Measurements from ENCODE around the gene KCNT2. TPM values are rescaled to one million over a fixed set of nuclear protein-coding genes. Genes with fewer than 3 reads are reported as not detected.
A peak's percentile ranks its signal among the peaks of the same experiment; 100 is the strongest.

KCNT2 gene
- total RNA-seq, 6 experiments from 2014 or later, result 0.23 to 1.4 (median 0.32) TPM

DNA sequence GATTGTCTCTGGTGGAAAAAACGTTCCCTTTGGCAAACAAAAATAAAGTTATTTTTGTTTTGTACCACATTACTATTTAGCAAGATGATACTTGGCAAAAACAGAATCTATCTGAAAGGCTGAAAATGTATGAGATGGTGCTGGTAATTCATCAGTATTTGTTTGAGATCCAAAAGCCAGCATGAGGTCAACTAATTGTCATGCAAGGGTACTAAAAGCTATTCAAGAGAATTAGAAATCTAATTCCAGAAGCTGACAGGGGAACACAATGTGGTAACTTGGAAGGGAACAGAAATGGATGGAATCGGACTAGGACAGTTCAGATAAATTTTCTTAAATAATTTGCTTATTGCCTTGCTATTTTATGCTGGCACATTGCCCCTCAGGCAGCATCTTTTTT is 263.8 kb downstream of the KCNT2 start:
- H3K27ac Mint-ChIP-seq, result no peak overlapping the region
- TF ChIP-seq, protein P1, sequence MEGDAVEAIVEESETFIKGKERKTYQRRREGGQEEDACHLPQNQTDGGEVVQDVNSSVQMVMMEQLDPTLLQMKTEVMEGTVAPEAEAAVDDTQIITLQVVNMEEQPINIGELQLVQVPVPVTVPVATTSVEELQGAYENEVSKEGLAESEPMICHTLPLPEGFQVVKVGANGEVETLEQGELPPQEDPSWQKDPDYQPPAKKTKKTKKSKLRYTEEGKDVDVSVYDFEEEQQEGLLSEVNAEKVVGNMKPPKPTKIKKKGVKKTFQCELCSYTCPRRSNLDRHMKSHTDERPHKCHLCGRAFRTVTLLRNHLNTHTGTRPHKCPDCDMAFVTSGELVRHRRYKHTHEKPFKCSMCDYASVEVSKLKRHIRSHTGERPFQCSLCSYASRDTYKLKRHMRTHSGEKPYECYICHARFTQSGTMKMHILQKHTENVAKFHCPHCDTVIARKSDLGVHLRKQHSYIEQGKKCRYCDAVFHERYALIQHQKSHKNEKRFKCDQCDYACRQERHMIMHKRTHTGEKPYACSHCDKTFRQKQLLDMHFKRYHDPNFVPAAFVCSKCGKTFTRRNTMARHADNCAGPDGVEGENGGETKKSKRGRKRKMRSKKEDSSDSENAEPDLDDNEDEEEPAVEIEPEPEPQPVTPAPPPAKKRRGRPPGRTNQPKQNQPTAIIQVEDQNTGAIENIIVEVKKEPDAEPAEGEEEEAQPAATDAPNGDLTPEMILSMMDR (IDR thresholded peaks at IDR 0.05), result no peak
- no peak for DNase-seq
- no peaks in the 10 kb centered on the region for H3K27me3 Mint-ChIP-seq (ENCODE audit: insufficient read depth)
- H3K4me3 Mint-ChIP-seq, result no peak overlapping the region
- H3K36me3 Mint-ChIP-seq (ENCODE audit: low read depth), result no peaks in the 10 kb centered on the region
- no peaks in the 10 kb centered on the region for H3K9me3 Mint-ChIP-seq
- no peaks in the 10 kb centered on the region for H3K4me1 Mint-ChIP-seq (ENCODE audit: low read depth)

GRCh38 chr1:196324345-196324744 is 283.9 kb downstream of the KCNT2 start:
- H3K27ac Mint-ChIP-seq, result no peak overlapping the region
- no peak for DNase-seq
- no peaks in the 10 kb centered on the region for H3K27me3 Mint-ChIP-seq (ENCODE audit: insufficient read depth)
- no peaks in the 10 kb centered on the region for H3K36me3 Mint-ChIP-seq (ENCODE audit: low read depth)
- no peaks in the 10 kb centered on the region for H3K9me3 Mint-ChIP-seq
- H3K4me3 Mint-ChIP-seq, result no peak overlapping the region
- TF ChIP-seq, protein P1 (IDR thresholded peaks at IDR 0.05), result no peak
- peaks cover 5% of the 10 kb centered on the region; the same call in 1 of the 2 replicates for H3K4me1 Mint-ChIP-seq (ENCODE audit: low read depth)

DNA sequence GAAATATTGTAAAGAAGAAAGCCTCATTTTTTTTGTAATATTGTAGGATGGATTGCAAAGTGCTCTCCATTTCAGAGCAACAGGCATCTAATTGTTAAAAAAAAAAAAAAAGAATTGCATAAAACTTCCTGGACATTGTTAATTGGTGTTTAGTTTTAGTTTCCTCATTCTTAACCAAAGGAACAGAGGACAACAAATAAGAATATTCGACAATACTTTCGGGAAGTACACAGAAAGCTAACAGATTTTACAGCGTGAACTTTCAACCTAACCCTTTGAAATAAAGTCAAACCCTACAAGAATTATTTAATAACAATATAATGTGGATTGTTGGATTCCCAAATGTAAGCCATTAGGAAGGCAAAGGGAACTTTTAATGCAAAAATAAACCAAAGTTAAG is 284.4 kb downstream of the KCNT2 start:
- peaks cover 5% of the 10 kb centered on the region; the same call in 1 of the 2 replicates for H3K4me1 Mint-ChIP-seq (ENCODE audit: low read depth)
- no peaks in the 10 kb centered on the region for H3K36me3 Mint-ChIP-seq (ENCODE audit: low read depth)
- H3K27ac Mint-ChIP-seq, result no peak overlapping the region
- no peak overlapping the region for H3K4me3 Mint-ChIP-seq
- no peak for DNase-seq
- H3K27me3 Mint-ChIP-seq (ENCODE audit: insufficient read depth), result no peaks in the 10 kb centered on the region
- TF ChIP-seq, protein P1 (IDR thresholded peaks at IDR 0.05), result no peak
- no peaks in the 10 kb centered on the region for H3K9me3 Mint-ChIP-seq

DNA sequence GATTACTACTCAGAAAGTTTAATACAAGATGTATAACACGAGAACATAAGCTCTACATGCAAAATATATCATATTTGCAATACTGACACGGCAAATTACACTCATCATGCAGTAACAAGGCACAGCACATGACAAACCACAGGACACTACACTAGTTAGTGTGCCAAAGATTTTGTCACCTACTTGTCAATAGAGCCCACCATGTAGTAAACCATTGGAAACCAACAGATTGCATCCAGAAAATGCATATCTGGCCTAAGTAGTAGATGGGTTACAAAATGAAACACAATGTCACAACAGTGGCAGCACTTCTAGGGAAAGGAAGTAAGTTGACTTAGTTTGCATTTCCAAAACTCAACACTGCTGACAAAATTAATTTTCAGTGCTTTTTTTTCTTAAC is 288.9 kb downstream of the KCNT2 start:
- no peaks in the 10 kb centered on the region for H3K27me3 Mint-ChIP-seq (ENCODE audit: insufficient read depth)
- H3K27ac Mint-ChIP-seq, result no peak overlapping the region
- no peaks in the 10 kb centered on the region for H3K9me3 Mint-ChIP-seq
- H3K4me1 Mint-ChIP-seq (ENCODE audit: low read depth), result peaks cover 2% of the 10 kb centered on the region; the same call in 1 of the 2 replicates
- TF ChIP-seq, protein P1 (IDR thresholded peaks at IDR 0.05), result no peak
- H3K36me3 Mint-ChIP-seq (ENCODE audit: low read depth), result no peaks in the 10 kb centered on the region
- H3K4me3 Mint-ChIP-seq, result no peak overlapping the region
- no peak for DNase-seq

DNA sequence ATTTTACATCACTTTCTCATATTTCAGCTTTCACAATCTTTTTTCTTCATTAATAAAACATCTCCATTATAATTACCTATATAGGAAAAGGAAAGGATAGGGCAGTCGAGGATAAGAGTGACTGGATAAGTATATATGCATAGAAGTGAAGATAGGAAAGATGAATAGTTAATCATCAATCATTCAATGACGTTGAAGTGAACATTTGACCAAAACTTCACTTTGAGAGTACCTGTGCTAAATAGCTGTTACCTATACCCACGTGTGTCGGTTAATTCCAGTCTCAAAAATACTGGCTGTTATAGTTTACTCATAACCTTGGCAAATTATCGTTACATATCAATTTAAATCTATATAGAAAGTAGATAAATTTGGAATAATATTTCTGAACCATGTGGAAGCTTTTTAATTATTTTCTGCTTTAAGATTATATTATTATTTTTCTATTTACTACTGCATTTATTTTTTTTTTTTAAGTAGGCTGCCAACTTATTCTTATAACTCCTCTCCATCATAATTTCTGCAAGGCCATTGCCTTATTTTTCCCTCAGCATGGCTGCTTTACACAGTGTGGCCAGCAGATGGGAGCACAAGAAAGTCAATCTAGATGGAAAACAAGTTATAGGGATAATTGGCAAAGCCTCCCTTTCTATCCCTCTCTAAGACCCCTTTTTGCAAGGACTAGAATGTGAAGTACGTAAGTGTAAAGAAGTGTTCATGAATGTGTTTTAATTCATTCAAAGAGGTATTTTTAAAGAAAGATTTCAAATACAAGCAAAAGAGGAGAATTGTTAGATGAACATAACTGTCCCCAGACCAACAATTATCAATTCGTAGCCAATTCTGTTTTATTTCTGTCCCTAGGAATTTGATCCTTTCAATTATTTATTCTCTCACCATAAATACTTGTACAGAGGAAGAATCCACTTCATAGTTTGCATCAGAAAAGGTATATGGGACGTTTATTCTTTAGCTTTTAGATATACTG is 290.4 kb downstream of the KCNT2 start:
- Mint-ChIP-seq H3K4me3 (no peak overlapping the region), H3K27me3 (ENCODE audit: insufficient read depth) (no peaks in the 10 kb centered on the region), H3K36me3 (ENCODE audit: low read depth) (no peaks in the 10 kb centered on the region), H3K27ac (no peak overlapping the region), H3K9me3 (no peaks in the 10 kb centered on the region), H3K4me1 (ENCODE audit: low read depth) (no peaks in the 10 kb centered on the region)
- DNase-seq, result peak; percentile 43
- TF ChIP-seq, protein P1 (IDR thresholded peaks at IDR 0.05), result peak; percentile 83
